Endodermal cell (in vitro differentiated cells): Measurements from ENCODE around the gene VPS35L. TPM values are rescaled to one million over a fixed set of nuclear protein-coding genes. Genes with fewer than 3 reads are reported as not detected.

ENCODE experiments used
- DNase-seq: peaks from one replicate; pipeline ENCODE4 v3.0.0-alpha.2; 2017
- H3K27ac ChIP-seq: 2 replicates; pipeline ENCODE4 v1.5.1; 2013; ENCODE audit warnings: mild to moderate bottlenecking, low read depth, low read length, moderate library complexity
- H3K27me3 ChIP-seq: 2 replicates; pipeline ENCODE4 v1.6.1; 2013; ENCODE audit warnings: mild to moderate bottlenecking, low read length, moderate library complexity; ENCODE audit not compliant: insufficient read depth, control insufficient read depth, poor library complexity, severe bottlenecking
- H3K36me3 ChIP-seq: 2 replicates; pipeline ENCODE4 v1.7.0; 2013; ENCODE audit warnings: mild to moderate bottlenecking, low read length, moderate library complexity; ENCODE audit not compliant: control insufficient read depth, insufficient read depth
- H3K4me1 ChIP-seq: one replicate; pipeline ENCODE4 v1.7.0; 2013; ENCODE audit warnings: low read length; ENCODE audit not compliant: control insufficient read depth, insufficient read depth
- H3K4me3 ChIP-seq: 2 replicates; pipeline ENCODE4 v1.5.1; 2013; ENCODE audit warnings: mild to moderate bottlenecking, low read length, moderate library complexity
- H3K9ac ChIP-seq: 2 replicates; pipeline ENCODE4 v1.6.1; 2013; ENCODE audit warnings: mild to moderate bottlenecking, low read length, moderate library complexity; ENCODE audit not compliant: poor library complexity, severe bottlenecking; ENCODE audit errors: extremely low read depth
- H3K9me3 ChIP-seq: 2 replicates; pipeline ENCODE4 v1.6.1; 2013; ENCODE audit warnings: mild to moderate bottlenecking, low read length, moderate library complexity; ENCODE audit not compliant: control insufficient read depth
- H3K27ac Mint-ChIP-seq: 2 replicates; pipeline ENCODE4 v1.8.0; 2020; ENCODE audit warnings: mixed read lengths
- H3K27me3 Mint-ChIP-seq: 2 replicates; pipeline ENCODE4 v1.8.0; 2021; ENCODE audit warnings: mild to moderate bottlenecking, mixed read lengths; ENCODE audit not compliant: insufficient read depth
- H3K36me3 Mint-ChIP-seq: 2 replicates; pipeline ENCODE4 v1.8.0; 2020; ENCODE audit warnings: low read depth, mixed read lengths
- H3K4me1 Mint-ChIP-seq: 2 replicates; pipeline ENCODE4 v1.8.0; 2020; ENCODE audit warnings: mixed read lengths
- H3K4me3 Mint-ChIP-seq: 2 replicates; pipeline ENCODE4 v1.8.0; 2020; ENCODE audit warnings: mild to moderate bottlenecking, moderate library complexity, mixed read lengths
- H3K9me3 Mint-ChIP-seq: 2 replicates; pipeline ENCODE4 v1.8.0; 2020; ENCODE audit warnings: mild to moderate bottlenecking, mixed read lengths
- WGBS, 2 experiments: methylation state at CpG; one replicate each; pipeline versions ENCODE4 v1.1.5 to v1.1.7; 2013; ENCODE audit warnings: missing lambda C conversion rate in 2 of 2, mixed read lengths in 1 of 2; ENCODE audit not compliant: insufficient coverage in 1 of 2, insufficient read length in 1 of 2; 5-methylcytosine and 5-hydroxymethylcytosine counted together
- total RNA-seq, 2 donors: library from RNA; stranded (reverse); fragmentation: NEBNext Ultra II Directional in 1 of 2; extraction: Animal tissue kit (Norgen Biotek cat#: 25700) in 1 of 2; gene quantifications; 2 replicates in 1 of 2; 3 replicates in 1 of 2; pipeline ENCODE4 v1.2.1, GENCODE V29; 2021
- TF ChIP-seq, protein P1 (sequence below): fragments of 200-600 bp; sonication (generic); conservative IDR thresholded peaks from 2 replicates; pipeline ENCODE4 v1.5.0; 2021; ENCODE audit warnings: antibody characterized with exemption, mild to moderate bottlenecking

The VPS35L gene
- total RNA-seq, 2 donors from 2014 or later: 61.5 to 82.0 TPM

DNA sequence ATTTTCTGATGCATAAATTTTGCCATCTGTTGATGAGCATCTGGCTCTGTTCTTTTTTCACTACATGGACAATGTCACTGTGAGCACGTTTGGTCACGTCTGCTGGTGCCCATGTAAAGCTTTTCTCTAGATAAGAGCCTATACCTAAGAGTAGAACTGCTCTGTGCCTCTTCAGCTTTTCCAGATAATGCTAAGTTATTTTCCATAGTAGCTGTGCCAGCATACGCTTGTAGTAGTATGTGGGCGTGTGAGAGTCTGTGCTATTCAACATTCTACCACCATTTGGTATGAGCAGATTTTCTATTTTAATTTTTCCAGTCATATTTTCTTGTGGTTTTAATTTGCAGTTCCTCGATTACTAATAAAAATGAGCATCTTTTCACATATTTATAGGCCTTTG lies 33.2 kb downstream of the VPS35L start:
- peaks cover 54% of the 10 kb centered on the region for H3K36me3 Mint-ChIP-seq
- H3K27ac Mint-ChIP-seq: no peak overlapping the region
- no peak for DNase-seq
- H3K4me3 Mint-ChIP-seq: no peak overlapping the region
- no peaks in the 10 kb centered on the region for H3K9me3 Mint-ChIP-seq
- no peak overlapping the region for H3K9ac ChIP-seq
- H3K4me1 ChIP-seq: no peaks in the 10 kb centered on the region
- no peak overlapping the region for H3K27ac ChIP-seq
- peaks cover 24% of the 10 kb centered on the region for H3K36me3 ChIP-seq
- H3K27me3 ChIP-seq: no peaks in the 10 kb centered on the region
- H3K27me3 Mint-ChIP-seq: no peaks in the 10 kb centered on the region
- H3K9me3 ChIP-seq: no peaks in the 10 kb centered on the region
- TF ChIP-seq, protein P1, sequence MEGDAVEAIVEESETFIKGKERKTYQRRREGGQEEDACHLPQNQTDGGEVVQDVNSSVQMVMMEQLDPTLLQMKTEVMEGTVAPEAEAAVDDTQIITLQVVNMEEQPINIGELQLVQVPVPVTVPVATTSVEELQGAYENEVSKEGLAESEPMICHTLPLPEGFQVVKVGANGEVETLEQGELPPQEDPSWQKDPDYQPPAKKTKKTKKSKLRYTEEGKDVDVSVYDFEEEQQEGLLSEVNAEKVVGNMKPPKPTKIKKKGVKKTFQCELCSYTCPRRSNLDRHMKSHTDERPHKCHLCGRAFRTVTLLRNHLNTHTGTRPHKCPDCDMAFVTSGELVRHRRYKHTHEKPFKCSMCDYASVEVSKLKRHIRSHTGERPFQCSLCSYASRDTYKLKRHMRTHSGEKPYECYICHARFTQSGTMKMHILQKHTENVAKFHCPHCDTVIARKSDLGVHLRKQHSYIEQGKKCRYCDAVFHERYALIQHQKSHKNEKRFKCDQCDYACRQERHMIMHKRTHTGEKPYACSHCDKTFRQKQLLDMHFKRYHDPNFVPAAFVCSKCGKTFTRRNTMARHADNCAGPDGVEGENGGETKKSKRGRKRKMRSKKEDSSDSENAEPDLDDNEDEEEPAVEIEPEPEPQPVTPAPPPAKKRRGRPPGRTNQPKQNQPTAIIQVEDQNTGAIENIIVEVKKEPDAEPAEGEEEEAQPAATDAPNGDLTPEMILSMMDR: no peak
- no peak overlapping the region for H3K4me3 ChIP-seq
- WGBS, 2 experiments: 95 to 100% methylated on average over 3 to 4 of the region's 5 CpGs
- H3K4me1 Mint-ChIP-seq: peaks cover 3% of the 10 kb centered on the region

DNA sequence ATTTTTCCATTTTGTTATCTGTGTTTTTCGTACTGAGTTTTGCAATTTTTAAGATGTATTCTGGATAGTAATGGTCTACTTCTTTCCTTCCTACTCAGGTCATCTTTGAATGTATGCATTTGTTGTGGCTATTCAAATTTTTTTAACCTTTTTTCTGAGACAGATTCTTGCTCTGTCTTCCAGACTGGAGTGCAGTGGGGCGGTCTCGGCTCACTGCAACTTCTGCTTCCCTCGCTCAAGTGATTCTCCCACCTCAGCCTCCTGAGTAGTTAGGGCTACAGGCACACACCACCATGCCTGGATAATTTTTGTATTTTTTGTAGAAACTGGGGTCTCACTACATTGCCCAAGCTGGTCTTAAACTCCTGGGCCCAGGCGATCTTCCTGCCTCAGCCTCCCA lies 33.6 kb downstream of the VPS35L start:
- H3K4me3 ChIP-seq: no peak overlapping the region
- peaks cover 3% of the 10 kb centered on the region for H3K4me1 ChIP-seq
- Mint-ChIP-seq H3K4me3 (no peak overlapping the region), H3K9me3 (no peaks in the 10 kb centered on the region), H3K36me3 (peaks cover 54% of the 10 kb centered on the region), H3K4me1 (peaks cover 3% of the 10 kb centered on the region), H3K27ac (no peak overlapping the region), H3K27me3 (no peaks in the 10 kb centered on the region)
- DNase-seq: no peak
- 92 to 95% methylated on average over 3 to 5 of the region's 5 CpGs for WGBS, 2 experiments
- TF ChIP-seq, protein P1: no peak
- no peaks in the 10 kb centered on the region for H3K27me3 ChIP-seq
- no peaks in the 10 kb centered on the region for H3K9me3 ChIP-seq
- H3K27ac ChIP-seq: no peak overlapping the region
- no peak overlapping the region for H3K9ac ChIP-seq
- H3K36me3 ChIP-seq: peaks cover 24% of the 10 kb centered on the region

DNA sequence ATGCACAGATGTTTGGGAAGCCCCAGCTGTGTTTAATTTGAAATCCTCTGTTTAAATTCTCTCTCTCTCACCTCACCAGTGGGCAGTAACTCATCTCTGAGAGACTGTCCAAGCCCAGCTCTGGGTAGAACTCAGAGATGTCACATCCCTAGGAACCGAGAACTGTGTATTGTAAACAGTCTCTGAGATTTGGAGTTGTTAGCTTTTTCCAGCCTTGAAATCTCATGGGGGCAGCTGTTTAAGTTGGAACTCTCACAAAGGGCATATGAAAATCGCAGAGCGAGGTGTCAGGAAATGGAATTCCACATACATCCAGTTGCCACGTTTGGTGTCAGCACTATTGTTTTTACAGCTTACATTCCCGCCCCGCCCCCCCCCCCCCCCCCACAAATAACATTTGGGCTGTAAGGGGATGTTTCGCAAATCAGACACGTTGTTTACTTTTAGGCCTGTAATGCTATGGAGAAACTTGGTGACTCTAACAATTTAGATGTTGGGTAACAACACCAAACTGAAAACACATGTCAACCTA lies 34.3 kb downstream of the VPS35L start:
- peaks cover 54% of the 10 kb centered on the region for H3K36me3 Mint-ChIP-seq
- Histone ChIP-seq H3K4me1 (peaks cover 3% of the 10 kb centered on the region), H3K27me3 (no peaks in the 10 kb centered on the region), H3K27ac (no peak overlapping the region), H3K9ac (no peak overlapping the region), H3K9me3 (no peaks in the 10 kb centered on the region), H3K36me3 (peaks cover 19% of the 10 kb centered on the region), H3K4me3 (no peak overlapping the region)
- no peaks in the 10 kb centered on the region for H3K9me3 Mint-ChIP-seq
- H3K4me1 Mint-ChIP-seq: peaks cover 3% of the 10 kb centered on the region
- peak overlapping the region; percentile 60 for H3K27ac Mint-ChIP-seq
- no peak for DNase-seq
- H3K4me3 Mint-ChIP-seq: no peak overlapping the region
- H3K27me3 Mint-ChIP-seq: no peaks in the 10 kb centered on the region
- WGBS, 2 experiments: 98% methylated on average over 4 of the region's 8 CpGs; no CpG with 5 or more reads in 1 of the 2 experiments
- TF ChIP-seq, protein P1: no peak
